ENCODE data around the gene SMCO1. TPM values are rescaled to one million over a fixed set of nuclear protein-coding genes. Genes with fewer than 3 reads are reported as not detected.

SMCO1 gene
- polyA plus RNA-seq, 1 of the 3 experiments (the other 2 are of a cell fraction): not detected

- TF ChIP-seq REST (IDR thresholded peaks at IDR 0.05; ENCODE audit: low read depth, low read length): no peak
- TF ChIP-seq ZBTB33 (IDR thresholded peaks at IDR 0.05; ENCODE audit: borderline replicate concordance, low read depth): no peak
- no peak for TF ChIP-seq FOSL2 (IDR thresholded peaks at IDR 0.05; ENCODE audit: borderline replicate concordance, low read depth)
- TF ChIP-seq CTCF (IDR thresholded peaks at IDR 0.05): no peak
Measured at GRCh38 chr3:196503196-196504076, 11.7 kb downstream of the SMCO1 start, which contains the start of gene RNF168 (continued).

- peak overlapping the region; percentile 77 to 99 for H3K4me3 ChIP-seq (ENCODE audit: low read depth in 2 of 2, low read length in 1 of 2)
- 0 out of 2 replicates have a peak, but pooled peaks cover 8% of the 10 kb centered on the region for H3K9me3 ChIP-seq
- H3K4me2 ChIP-seq: peak overlapping the region; percentile 84
- peak overlapping the region; percentile 91 to 94 for H3K27ac ChIP-seq (ENCODE audit: low read depth in 2 of 2, low read length in 1 of 2)
- peaks cover 0 to 4% of the 10 kb centered on the region in 2 experiments; a peak in 1 of 4 replicates for H3K4me1 ChIP-seq (ENCODE audit: control insufficient read depth in 1 of 2, insufficient read depth in 2 of 2, low read depth in 1 of 2, low read length in 1 of 2)
- H3K9ac ChIP-seq: peak overlapping the region; percentile 96
- no peaks in the 10 kb centered on the region for H3K27me3 ChIP-seq (ENCODE audit: insufficient read depth)
- H3K9me2 ChIP-seq: no peaks in the 10 kb centered on the region
- under 1% methylated on average over 27 of the region's 27 CpGs for WGBS (ENCODE audit: low lambda C conversion rate)
- peak; percentile 62 for DNase-seq
- peaks cover 22% of the 10 kb centered on the region for H3F3A ChIP-seq (replicated peaks; ENCODE audit: insufficient read depth)
- no peaks in the 10 kb centered on the region for H3K36me3 ChIP-seq (replicated peaks in 1 of 2; ENCODE audit: control insufficient read depth in 1 of 2, insufficient read depth in 2 of 2, low read length in 1 of 2)
- H3K79me2 ChIP-seq (ENCODE audit: insufficient read depth): peaks cover 57% of the 10 kb centered on the region
- peak overlapping the region; percentile 75 for H2AFZ ChIP-seq (ENCODE audit: low read depth)
- ChIA-PET POLR2A (interaction anchor here (1.2 to 1.7 kb wide), 2 partner anchors 26 to 70 kb away, joined by 3 to 4 read pairs; partner anchors contain the start of gene UBXN7), CTCF (interaction anchor here (1.3 kb wide), 1 partner anchor 151 kb away, joined by 3 read pairs; no protein-coding TSS in a partner anchor)
- H4K20me1 ChIP-seq (ENCODE audit: insufficient read depth): peaks cover 41% of the 10 kb centered on the region
- TF ChIP-seq ZBTB33 (IDR thresholded peaks at IDR 0.05; ENCODE audit: borderline replicate concordance, low read depth) (no peak), TAF1 (IDR thresholded peaks at IDR 0.05; ENCODE audit: borderline replicate concordance, low read depth, low read length) (peak; percentile 22; the same call in 1 of the 2 replicates), REST (IDR thresholded peaks at IDR 0.05; ENCODE audit: low read depth, low read length) (no peak), USF1 (IDR thresholded peaks at IDR 0.05; ENCODE audit: borderline replicate concordance, low read depth) (no peak), IRF3 (IDR thresholded peaks at IDR 0.05; ENCODE audit: low read depth, low read length) (no peak), RAD21 (IDR thresholded peaks at IDR 0.05; ENCODE audit: low read length) (0 out of 2 replicates have a peak, but pooled peaks have one; percentile 8), POLR2AphosphoS5 (IDR thresholded peaks at IDR 0.05; ENCODE audit: low read depth, low read length) (peak; percentile 55; the same call in 1 of the 2 replicates)
Measured at GRCh38 chr3:196502775-196503195, 12.4 kb downstream of the SMCO1 start.

Data from SK-N-SH (cell line).